Endodermal cell (in vitro differentiated cells): ENCODE results near the gene PRKACG. TPM values are rescaled to one million over a fixed set of nuclear protein-coding genes. Genes with fewer than 3 reads are reported as not detected.

Source experiments
- DNase-seq: peaks from one replicate; pipeline ENCODE4 v3.0.0-alpha.2; 2017
- H3K27ac ChIP-seq: 2 replicates; pipeline ENCODE4 v1.5.1; 2013; ENCODE audit warnings: mild to moderate bottlenecking, low read depth, low read length, moderate library complexity
- H3K27me3 ChIP-seq: 2 replicates; pipeline ENCODE4 v1.6.1; 2013; ENCODE audit warnings: mild to moderate bottlenecking, low read length, moderate library complexity; ENCODE audit not compliant: insufficient read depth, control insufficient read depth, poor library complexity, severe bottlenecking
- H3K36me3 ChIP-seq: 2 replicates; pipeline ENCODE4 v1.7.0; 2013; ENCODE audit warnings: mild to moderate bottlenecking, low read length, moderate library complexity; ENCODE audit not compliant: control insufficient read depth, insufficient read depth
- H3K4me1 ChIP-seq: one replicate; pipeline ENCODE4 v1.7.0; 2013; ENCODE audit warnings: low read length; ENCODE audit not compliant: control insufficient read depth, insufficient read depth
- H3K4me3 ChIP-seq: 2 replicates; pipeline ENCODE4 v1.5.1; 2013; ENCODE audit warnings: mild to moderate bottlenecking, low read length, moderate library complexity
- H3K9ac ChIP-seq: 2 replicates; pipeline ENCODE4 v1.6.1; 2013; ENCODE audit warnings: mild to moderate bottlenecking, low read length, moderate library complexity; ENCODE audit not compliant: poor library complexity, severe bottlenecking; ENCODE audit errors: extremely low read depth
- H3K9me3 ChIP-seq: 2 replicates; pipeline ENCODE4 v1.6.1; 2013; ENCODE audit warnings: mild to moderate bottlenecking, low read length, moderate library complexity; ENCODE audit not compliant: control insufficient read depth
- H3K27ac Mint-ChIP-seq: 2 replicates; pipeline ENCODE4 v1.8.0; 2020; ENCODE audit warnings: mixed read lengths
- H3K27me3 Mint-ChIP-seq: 2 replicates; pipeline ENCODE4 v1.8.0; 2021; ENCODE audit warnings: mild to moderate bottlenecking, mixed read lengths; ENCODE audit not compliant: insufficient read depth
- H3K36me3 Mint-ChIP-seq: 2 replicates; pipeline ENCODE4 v1.8.0; 2020; ENCODE audit warnings: low read depth, mixed read lengths
- H3K4me1 Mint-ChIP-seq: 2 replicates; pipeline ENCODE4 v1.8.0; 2020; ENCODE audit warnings: mixed read lengths
- H3K4me3 Mint-ChIP-seq: 2 replicates; pipeline ENCODE4 v1.8.0; 2020; ENCODE audit warnings: mild to moderate bottlenecking, moderate library complexity, mixed read lengths
- H3K9me3 Mint-ChIP-seq: 2 replicates; pipeline ENCODE4 v1.8.0; 2020; ENCODE audit warnings: mild to moderate bottlenecking, mixed read lengths
- WGBS, 2 experiments: methylation state at CpG; one replicate each; pipeline versions ENCODE4 v1.1.5 to v1.1.7; 2013; ENCODE audit warnings: missing lambda C conversion rate in 2 of 2, mixed read lengths in 1 of 2; ENCODE audit not compliant: insufficient coverage in 1 of 2, insufficient read length in 1 of 2; 5-methylcytosine and 5-hydroxymethylcytosine counted together
- total RNA-seq, 2 donors: library from RNA; stranded (reverse); fragmentation: NEBNext Ultra II Directional in 1 of 2; extraction: Animal tissue kit (Norgen Biotek cat#: 25700) in 1 of 2; gene quantifications; 2 replicates in 1 of 2; 3 replicates in 1 of 2; pipeline ENCODE4 v1.2.1, GENCODE V29; 2021
- TF ChIP-seq, protein P1 (sequence below): fragments of 200-600 bp; sonication (generic); conservative IDR thresholded peaks from 2 replicates; pipeline ENCODE4 v1.5.0; 2021; ENCODE audit warnings: antibody characterized with exemption, mild to moderate bottlenecking

The PRKACG gene
- total RNA-seq, 2 donors from 2014 or later, result not detected

DNA sequence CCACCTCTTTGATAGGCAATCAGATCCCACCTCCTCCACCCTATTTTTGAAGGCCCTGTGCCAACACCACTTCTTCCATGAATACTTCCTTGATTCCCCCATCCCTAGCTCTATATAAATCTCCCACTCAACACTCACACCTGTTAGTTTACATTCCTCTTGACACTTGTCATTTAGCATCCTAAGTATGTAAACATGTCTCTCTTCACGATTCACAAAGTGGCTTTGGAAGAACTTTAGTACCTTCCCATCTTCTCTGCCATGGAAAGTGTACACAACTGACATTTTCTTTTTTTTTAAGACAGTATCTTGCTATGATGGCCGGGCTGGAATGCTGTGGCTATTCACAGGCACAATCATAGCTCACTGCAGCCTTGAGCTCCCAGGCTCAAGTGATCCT lies 20.2 kb upstream of the PRKACG start:
- Histone ChIP-seq H3K4me1 (no peaks in the 10 kb centered on the region), H3K4me3 (no peak overlapping the region), H3K27me3 (no peaks in the 10 kb centered on the region), H3K9ac (no peak overlapping the region), H3K9me3 (peaks cover 11% of the 10 kb centered on the region), H3K27ac (no peak overlapping the region), H3K36me3 (no peaks in the 10 kb centered on the region)
- H3K4me3 Mint-ChIP-seq, result no peak overlapping the region
- no peaks in the 10 kb centered on the region for H3K27me3 Mint-ChIP-seq
- TF ChIP-seq, protein P1, sequence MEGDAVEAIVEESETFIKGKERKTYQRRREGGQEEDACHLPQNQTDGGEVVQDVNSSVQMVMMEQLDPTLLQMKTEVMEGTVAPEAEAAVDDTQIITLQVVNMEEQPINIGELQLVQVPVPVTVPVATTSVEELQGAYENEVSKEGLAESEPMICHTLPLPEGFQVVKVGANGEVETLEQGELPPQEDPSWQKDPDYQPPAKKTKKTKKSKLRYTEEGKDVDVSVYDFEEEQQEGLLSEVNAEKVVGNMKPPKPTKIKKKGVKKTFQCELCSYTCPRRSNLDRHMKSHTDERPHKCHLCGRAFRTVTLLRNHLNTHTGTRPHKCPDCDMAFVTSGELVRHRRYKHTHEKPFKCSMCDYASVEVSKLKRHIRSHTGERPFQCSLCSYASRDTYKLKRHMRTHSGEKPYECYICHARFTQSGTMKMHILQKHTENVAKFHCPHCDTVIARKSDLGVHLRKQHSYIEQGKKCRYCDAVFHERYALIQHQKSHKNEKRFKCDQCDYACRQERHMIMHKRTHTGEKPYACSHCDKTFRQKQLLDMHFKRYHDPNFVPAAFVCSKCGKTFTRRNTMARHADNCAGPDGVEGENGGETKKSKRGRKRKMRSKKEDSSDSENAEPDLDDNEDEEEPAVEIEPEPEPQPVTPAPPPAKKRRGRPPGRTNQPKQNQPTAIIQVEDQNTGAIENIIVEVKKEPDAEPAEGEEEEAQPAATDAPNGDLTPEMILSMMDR, result no peak
- peaks cover 6% of the 10 kb centered on the region for H3K36me3 Mint-ChIP-seq
- DNase-seq, result no peak
- H3K27ac Mint-ChIP-seq, result no peak overlapping the region
- peaks cover 8% of the 10 kb centered on the region for H3K4me1 Mint-ChIP-seq
- WGBS, 2 experiments, result 88 to 94% methylated on average over 2 of the region's 2 CpGs
- peaks cover 12% of the 10 kb centered on the region for H3K9me3 Mint-ChIP-seq

DNA sequence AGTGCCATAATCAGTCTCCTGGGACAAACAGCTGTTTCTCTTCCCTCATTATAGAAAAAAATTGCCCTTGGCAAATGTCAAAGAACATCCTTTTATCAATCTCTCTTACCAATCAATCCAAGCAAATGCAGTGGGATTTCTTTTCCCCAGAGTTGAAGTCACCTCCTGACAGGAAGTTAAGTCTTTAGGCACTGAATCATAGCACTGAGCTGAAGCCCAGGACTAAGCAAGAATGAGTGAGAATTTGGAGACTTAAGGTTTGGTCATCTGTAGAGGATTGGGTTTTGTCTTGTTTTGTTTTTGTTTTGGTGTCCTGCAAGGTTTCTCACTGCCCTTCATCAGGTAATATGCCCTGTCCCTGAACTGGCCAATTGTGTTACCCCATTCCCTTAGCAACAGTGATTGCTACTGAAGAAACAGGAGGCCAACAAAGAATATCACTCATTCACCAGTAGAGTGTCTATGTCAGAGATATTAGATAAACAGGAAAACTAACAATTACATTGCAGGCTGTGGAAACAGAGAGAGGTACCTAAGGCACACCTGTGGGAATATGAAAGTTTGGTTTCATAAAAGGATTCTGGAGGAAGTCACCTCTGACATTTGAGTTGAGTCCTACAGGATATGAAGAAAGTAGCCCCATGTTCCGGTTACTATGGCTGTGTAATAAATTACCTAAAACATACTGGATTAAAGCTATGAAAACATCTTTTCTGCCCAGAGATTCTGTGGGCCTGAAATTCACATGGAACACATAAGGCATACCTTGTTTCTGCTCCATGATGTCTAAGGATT lies 17.1 kb upstream of the PRKACG start:
- peak overlapping the region; percentile 22 for H3K27ac Mint-ChIP-seq
- no peak overlapping the region for H3K4me3 Mint-ChIP-seq
- no peaks in the 10 kb centered on the region for H3K27me3 Mint-ChIP-seq
- H3K4me1 Mint-ChIP-seq, result no peaks in the 10 kb centered on the region
- peaks cover 6% of the 10 kb centered on the region for H3K36me3 Mint-ChIP-seq
- 89% methylated on average over 1 of the region's 1 CpG; no CpG with 5 or more reads in 1 of the 2 experiments for WGBS, 2 experiments
- Histone ChIP-seq H3K27me3 (no peaks in the 10 kb centered on the region), H3K4me3 (no peak overlapping the region), H3K9ac (no peak overlapping the region), H3K4me1 (no peaks in the 10 kb centered on the region), H3K9me3 (peaks cover 11% of the 10 kb centered on the region), H3K36me3 (no peaks in the 10 kb centered on the region), H3K27ac (no peak overlapping the region)
- TF ChIP-seq, protein P1, result no peak
- peaks cover 12% of the 10 kb centered on the region for H3K9me3 Mint-ChIP-seq
- DNase-seq, result no peak

DNA sequence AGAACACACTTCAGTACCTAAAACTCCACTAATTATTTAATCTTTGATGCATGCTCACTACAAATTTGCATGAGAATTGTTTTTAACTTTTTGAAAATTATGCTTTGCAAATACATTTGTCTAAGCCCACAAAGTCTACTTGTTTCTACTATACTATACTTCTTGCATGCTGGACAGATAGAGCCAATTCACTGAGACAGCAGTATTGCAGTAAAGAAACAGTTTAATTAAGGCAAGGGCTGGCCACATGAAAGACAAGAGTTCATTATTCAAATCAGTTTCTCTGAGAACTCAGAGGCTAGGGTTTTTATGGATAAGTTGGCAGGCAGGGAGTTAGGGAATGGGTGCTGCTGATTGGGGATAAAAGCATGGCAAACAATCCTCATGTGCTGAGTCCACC lies 15.6 kb upstream of the PRKACG start:
- TF ChIP-seq, protein P1, result no peak
- H3K27me3 ChIP-seq, result no peaks in the 10 kb centered on the region
- H3K4me1 ChIP-seq, result no peaks in the 10 kb centered on the region
- no peaks in the 10 kb centered on the region for H3K27me3 Mint-ChIP-seq
- no peak overlapping the region for H3K4me3 Mint-ChIP-seq
- H3K9me3 ChIP-seq, result peaks cover 11% of the 10 kb centered on the region
- H3K36me3 Mint-ChIP-seq, result peaks cover 6% of the 10 kb centered on the region
- H3K27ac ChIP-seq, result no peak overlapping the region
- H3K4me3 ChIP-seq, result no peak overlapping the region
- no peak overlapping the region for H3K9ac ChIP-seq
- DNase-seq, result no peak
- no peak overlapping the region for H3K27ac Mint-ChIP-seq
- H3K36me3 ChIP-seq, result no peaks in the 10 kb centered on the region
- no peaks in the 10 kb centered on the region for H3K4me1 Mint-ChIP-seq
- peaks cover 12% of the 10 kb centered on the region for H3K9me3 Mint-ChIP-seq
